ENCODE measurements around the gene ZFPL1. TPM values are rescaled to one million over a fixed set of nuclear protein-coding genes. Genes with fewer than 3 reads are reported as not detected.

ZFPL1 gene
- total and polyA plus RNA-seq, 10 of the 15 experiments (the other 5 are each of a cell fraction or from before 2014, with no cell fraction given) = 2.2 to 37.8 (median 27.0) TPM

DNA sequence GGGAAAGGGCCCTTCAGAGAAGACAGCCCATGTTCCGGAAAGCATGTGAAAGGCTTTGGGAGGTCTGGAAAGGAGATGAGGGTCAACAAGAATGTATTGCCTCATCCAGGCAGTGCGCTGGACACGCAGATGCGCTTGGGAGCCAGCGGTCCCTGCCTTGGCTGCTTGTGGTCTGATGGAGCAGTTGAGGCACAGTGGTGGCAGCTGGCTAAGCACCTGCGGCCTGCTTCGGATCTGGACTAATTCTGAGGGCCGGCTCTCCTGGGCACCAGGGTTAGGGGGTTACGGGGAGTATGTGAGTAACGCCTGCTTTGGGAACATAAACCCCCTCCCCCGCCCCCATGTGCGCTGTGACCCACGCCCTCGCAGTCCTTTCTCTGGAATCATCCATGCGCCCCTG, 23.1 kb downstream of the ZFPL1 start (continued):
- TF ChIP-seq, protein P1, sequence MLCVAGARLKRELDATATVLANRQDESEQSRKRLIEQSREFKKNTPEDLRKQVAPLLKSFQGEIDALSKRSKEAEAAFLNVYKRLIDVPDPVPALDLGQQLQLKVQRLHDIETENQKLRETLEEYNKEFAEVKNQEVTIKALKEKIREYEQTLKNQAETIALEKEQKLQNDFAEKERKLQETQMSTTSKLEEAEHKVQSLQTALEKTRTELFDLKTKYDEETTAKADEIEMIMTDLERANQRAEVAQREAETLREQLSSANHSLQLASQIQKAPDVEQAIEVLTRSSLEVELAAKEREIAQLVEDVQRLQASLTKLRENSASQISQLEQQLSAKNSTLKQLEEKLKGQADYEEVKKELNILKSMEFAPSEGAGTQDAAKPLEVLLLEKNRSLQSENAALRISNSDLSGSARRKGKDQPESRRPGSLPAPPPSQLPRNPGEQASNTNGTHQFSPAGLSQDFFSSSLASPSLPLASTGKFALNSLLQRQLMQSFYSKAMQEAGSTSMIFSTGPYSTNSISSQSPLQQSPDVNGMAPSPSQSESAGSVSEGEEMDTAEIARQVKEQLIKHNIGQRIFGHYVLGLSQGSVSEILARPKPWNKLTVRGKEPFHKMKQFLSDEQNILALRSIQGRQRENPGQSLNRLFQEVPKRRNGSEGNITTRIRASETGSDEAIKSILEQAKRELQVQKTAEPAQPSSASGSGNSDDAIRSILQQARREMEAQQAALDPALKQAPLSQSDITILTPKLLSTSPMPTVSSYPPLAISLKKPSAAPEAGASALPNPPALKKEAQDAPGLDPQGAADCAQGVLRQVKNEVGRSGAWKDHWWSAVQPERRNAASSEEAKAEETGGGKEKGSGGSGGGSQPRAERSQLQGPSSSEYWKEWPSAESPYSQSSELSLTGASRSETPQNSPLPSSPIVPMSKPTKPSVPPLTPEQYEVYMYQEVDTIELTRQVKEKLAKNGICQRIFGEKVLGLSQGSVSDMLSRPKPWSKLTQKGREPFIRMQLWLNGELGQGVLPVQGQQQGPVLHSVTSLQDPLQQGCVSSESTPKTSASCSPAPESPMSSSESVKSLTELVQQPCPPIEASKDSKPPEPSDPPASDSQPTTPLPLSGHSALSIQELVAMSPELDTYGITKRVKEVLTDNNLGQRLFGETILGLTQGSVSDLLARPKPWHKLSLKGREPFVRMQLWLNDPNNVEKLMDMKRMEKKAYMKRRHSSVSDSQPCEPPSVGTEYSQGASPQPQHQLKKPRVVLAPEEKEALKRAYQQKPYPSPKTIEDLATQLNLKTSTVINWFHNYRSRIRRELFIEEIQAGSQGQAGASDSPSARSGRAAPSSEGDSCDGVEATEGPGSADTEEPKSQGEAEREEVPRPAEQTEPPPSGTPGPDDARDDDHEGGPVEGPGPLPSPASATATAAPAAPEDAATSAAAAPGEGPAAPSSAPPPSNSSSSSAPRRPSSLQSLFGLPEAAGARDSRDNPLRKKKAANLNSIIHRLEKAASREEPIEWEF (IDR thresholded peaks at IDR 0.05; ENCODE audit: insufficient replicate concordance, low read depth, low read length) = no peak

DNA sequence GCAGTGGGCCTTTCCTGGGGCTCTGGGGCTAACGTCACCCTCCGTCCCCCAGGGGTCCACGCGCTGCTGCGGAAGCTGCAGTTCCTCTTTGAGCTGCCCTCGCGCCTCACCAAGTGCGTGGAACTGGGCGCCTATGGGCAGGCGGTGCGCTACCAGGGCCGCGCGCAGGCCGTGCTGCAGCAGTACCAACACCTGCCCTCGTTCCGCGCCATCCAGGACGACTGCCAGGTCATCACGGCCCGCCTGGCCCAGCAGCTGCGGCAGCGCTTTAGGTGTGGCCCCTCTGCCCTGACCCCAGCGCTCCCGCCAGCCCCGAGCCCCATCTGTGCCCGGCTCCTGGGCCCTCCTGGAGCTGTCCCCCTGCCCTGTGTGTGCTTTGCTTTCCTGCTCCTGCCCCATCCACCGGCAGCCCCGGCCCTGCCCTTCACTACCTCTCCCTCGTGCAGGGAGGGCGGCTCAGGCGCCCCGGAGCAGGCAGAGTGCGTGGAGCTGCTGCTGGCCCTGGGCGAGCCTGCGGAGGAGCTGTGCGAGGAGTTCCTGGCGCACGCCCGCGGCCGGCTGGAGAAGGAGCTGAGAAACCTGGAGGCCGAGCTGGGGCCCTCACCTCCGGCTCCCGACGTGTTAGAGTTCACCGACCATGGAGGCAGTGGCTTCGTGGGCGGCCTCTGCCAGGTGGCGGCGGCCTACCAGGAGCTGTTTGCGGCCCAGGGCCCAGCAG, 23.9 kb downstream of the ZFPL1 start:
- H4K20me1 ChIP-seq (ENCODE audit: control insufficient read depth, insufficient read depth) = no peaks in the 10 kb centered on the region
- BruUV-seq (replicated peaks) = no TSS peak
- H3K4me2 ChIP-seq (ENCODE audit: control insufficient read depth, insufficient read depth) = no peak overlapping the region
- no peak overlapping the region for H2AFZ ChIP-seq (ENCODE audit: control insufficient read depth, low read depth, low read length)
- WGBS (ENCODE audit: insufficient coverage, insufficient replicate concordance, low lambda C conversion rate, missing lambda C conversion rate) = 95% methylated on average over 38 of the region's 52 CpGs
- ChIA-PET SMC1A (ENCODE audit: uncharacterized antibody, unreplicated experiment) (interaction anchor here (0.6 kb wide), 1 partner anchor 617 kb away, joined by 3 read pairs; no protein-coding TSS in a partner anchor), CTCF (interaction anchor here (0.6 to 6.3 kb wide), 3 partner anchors 67 to 72 kb away, joined by 3 to 93 read pairs (median 5); partner anchors contain the start of genes CAPN1 and SAC3D1), RAD21 (ENCODE audit: unreplicated experiment) (no interaction called here), POLR2A (interaction anchor here (1.3 kb wide), 1 partner anchor 73 kb away, joined by 3 read pairs; no protein-coding TSS in a partner anchor)
- no peaks in the 10 kb centered on the region for H3K9me3 ChIP-seq (replicated peaks; ENCODE audit: control insufficient read depth, insufficient read depth, low read length)
- H3K4me1 ChIP-seq (ENCODE audit: control insufficient read depth, insufficient read depth, low read length) = peaks cover 9% of the 10 kb centered on the region
- ATAC-seq (no peak), DNase-seq (ENCODE audit: low read depth, low spot score) (no peak), FAIRE-seq (no peak)
- peaks cover 8 to 16% of the 10 kb centered on the region in 2 experiments for H3K36me3 ChIP-seq (ENCODE audit: control insufficient read depth in 2 of 2, insufficient read depth in 2 of 2, low read length in 1 of 2)
- H3K27me3 ChIP-seq (replicated peaks in 1 of 2; ENCODE audit: control insufficient read depth in 2 of 2, insufficient read depth in 2 of 2, low read length in 1 of 2) = no peaks in the 10 kb centered on the region
- H3K27ac ChIP-seq (ENCODE audit: control insufficient read depth, insufficient read depth) = no peak overlapping the region
- H3K4me3 ChIP-seq = no peak overlapping the region
- 0 out of 2 replicates have a peak, but pooled peaks cover 1% of the 10 kb centered on the region for H3K79me2 ChIP-seq (ENCODE audit: control insufficient read depth, insufficient read depth, low read length)
- in situ Hi-C loops (cut with MboI) (no loop called here), intact Hi-C loops (cut with micrococcal nuclease; ENCODE audit: unreplicated experiment) (no loop called here)
- no peak overlapping the region for H3K9ac ChIP-seq (ENCODE audit: control insufficient read depth, insufficient read depth, low read length)
- TF ChIP-seq MYC (IDR thresholded peaks at IDR 0.05; ENCODE audit: insufficient read depth, insufficient read length, insufficient replicate concordance, low read length, severe bottlenecking) = no peak
- TF ChIP-seq NRF1 (conservative IDR thresholded peaks at IDR 0.05; ENCODE audit: low read depth, low read length) = no peak
- TF ChIP-seq RCOR1 (conservative IDR thresholded peaks at IDR 0.05; ENCODE audit: low read depth, low read length) = no peak
- TF ChIP-seq NFYA (IDR thresholded peaks at IDR 0.05; ENCODE audit: borderline replicate concordance, low read depth, low read length) = no peak
- TF ChIP-seq CHD4 (IDR thresholded peaks at IDR 0.05) = no peak
- TF ChIP-seq SMARCA5 (IDR thresholded peaks at IDR 0.05) = no peak
- no peak for TF ChIP-seq ZZZ3 (IDR thresholded peaks at IDR 0.05; ENCODE audit: control insufficient read depth, insufficient read length, low read depth)
- TF ChIP-seq, protein P2, sequence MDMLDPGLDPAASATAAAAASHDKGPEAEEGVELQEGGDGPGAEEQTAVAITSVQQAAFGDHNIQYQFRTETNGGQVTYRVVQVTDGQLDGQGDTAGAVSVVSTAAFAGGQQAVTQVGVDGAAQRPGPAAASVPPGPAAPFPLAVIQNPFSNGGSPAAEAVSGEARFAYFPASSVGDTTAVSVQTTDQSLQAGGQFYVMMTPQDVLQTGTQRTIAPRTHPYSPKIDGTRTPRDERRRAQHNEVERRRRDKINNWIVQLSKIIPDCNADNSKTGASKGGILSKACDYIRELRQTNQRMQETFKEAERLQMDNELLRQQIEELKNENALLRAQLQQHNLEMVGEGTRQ (IDR thresholded peaks at IDR 0.05; ENCODE audit: borderline replicate concordance, low read depth, low read length) = no peak
- TF ChIP-seq LARP7 (IDR thresholded peaks at IDR 0.05) = no peak
- no peak for TF ChIP-seq SUPT20H (IDR thresholded peaks at IDR 0.05; ENCODE audit: borderline replicate concordance, control insufficient read depth, low read depth, low read length)
- TF ChIP-seq, protein P3, sequence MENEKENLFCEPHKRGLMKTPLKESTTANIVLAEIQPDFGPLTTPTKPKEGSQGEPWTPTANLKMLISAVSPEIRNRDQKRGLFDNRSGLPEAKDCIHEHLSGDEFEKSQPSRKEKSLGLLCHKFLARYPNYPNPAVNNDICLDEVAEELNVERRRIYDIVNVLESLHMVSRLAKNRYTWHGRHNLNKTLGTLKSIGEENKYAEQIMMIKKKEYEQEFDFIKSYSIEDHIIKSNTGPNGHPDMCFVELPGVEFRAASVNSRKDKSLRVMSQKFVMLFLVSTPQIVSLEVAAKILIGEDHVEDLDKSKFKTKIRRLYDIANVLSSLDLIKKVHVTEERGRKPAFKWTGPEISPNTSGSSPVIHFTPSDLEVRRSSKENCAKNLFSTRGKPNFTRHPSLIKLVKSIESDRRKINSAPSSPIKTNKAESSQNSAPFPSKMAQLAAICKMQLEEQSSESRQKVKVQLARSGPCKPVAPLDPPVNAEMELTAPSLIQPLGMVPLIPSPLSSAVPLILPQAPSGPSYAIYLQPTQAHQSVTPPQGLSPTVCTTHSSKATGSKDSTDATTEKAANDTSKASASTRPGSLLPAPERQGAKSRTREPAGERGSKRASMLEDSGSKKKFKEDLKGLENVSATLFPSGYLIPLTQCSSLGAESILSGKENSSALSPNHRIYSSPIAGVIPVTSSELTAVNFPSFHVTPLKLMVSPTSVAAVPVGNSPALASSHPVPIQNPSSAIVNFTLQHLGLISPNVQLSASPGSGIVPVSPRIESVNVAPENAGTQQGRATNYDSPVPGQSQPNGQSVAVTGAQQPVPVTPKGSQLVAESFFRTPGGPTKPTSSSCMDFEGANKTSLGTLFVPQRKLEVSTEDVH (IDR thresholded peaks at IDR 0.05; ENCODE audit: low read depth, partially characterized antibody) = no peak
- no peak for TF ChIP-seq POLR2A (IDR thresholded peaks at IDR 0.05; ENCODE audit: low read depth, low read length)

All from GM12878 (cell line).